ENCODE results near the gene PHACTR3.

DNA sequence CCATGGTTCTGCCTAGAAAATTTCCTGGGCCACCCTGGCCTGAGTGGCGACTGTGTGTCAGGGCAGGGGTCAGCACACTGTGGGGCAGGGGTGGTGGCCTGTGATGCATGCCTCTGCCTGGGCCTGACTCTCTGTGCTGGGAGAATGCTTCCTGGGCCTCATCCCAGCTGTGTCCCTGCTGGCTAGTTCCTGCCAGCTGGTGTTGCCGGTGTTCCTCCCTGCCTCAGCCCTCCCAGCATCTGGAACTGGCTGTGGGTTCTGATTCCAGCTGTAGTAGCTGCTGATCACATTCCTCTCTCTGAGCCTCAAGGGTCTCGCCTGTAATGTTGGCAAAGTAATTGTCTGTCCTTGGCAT, 227.6 kb downstream of the PHACTR3 start:
- TF ChIP-seq CTCF (IDR thresholded peaks at IDR 0.05; ENCODE audit: insufficient read depth, low read depth, low read length) (no peak), EZH2 (IDR thresholded peaks at IDR 0.05; ENCODE audit: insufficient read depth, low read length) (no peak)

Measured in astrocyte (in vitro differentiated cells and primary cell).